Tibial nerve (tissue), 4 donors: ENCODE data around the gene ARID1B.

Source experiments
- EP300 ChIP-seq, 2 donors: sonication (generic); formaldehyde crosslinking; IDR thresholded peaks; one replicate each; pipeline ENCODE4 v1.6.1; 2017; ENCODE audit warnings: antibody characterized with exemption in 2 of 2, mild to moderate bottlenecking in 1 of 2
- POLR2A ChIP-seq, 2 donors: fragments of 450-650 bp; IDR thresholded peaks; one replicate each; pipeline ENCODE4 v1.6.1; 2017; ENCODE audit warnings: antibody characterized with exemption in 2 of 2, mild to moderate bottlenecking in 2 of 2, moderate library complexity in 2 of 2
- TF ChIP-seq, protein P1 (sequence below), 5 experiments: fragments of 200-600 bp in 3 of 5; fragments of 450-650 bp in 2 of 5; sonication (generic) in 3 of 5; IDR thresholded peaks; one replicate each; pipeline ENCODE4 v1.5.1; 2016 to 2019; ENCODE audit warnings: antibody characterized with exemption in 5 of 5, mild to moderate bottlenecking in 3 of 5, moderate library complexity in 2 of 5

DNA sequence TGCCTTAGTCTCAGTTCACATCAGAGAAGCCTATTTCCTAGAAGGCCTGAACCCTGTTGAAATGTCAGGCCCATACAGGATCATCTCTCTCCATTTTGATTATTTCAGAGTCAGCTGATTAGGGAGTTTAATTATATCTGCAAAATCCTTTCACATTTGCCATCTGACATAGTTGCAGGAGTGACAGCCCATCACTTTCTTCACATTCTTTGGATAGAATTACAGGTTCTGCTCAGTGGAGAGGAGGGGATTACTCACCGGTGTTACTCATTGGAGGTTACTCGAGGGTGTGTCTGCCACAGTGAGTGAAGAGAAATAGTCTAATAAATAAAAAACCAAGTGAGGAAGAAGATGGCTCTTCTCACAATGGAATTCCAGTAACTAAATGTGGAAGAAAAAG, 329.3 kb downstream of the ARID1B start:
- TF ChIP-seq, protein P1, sequence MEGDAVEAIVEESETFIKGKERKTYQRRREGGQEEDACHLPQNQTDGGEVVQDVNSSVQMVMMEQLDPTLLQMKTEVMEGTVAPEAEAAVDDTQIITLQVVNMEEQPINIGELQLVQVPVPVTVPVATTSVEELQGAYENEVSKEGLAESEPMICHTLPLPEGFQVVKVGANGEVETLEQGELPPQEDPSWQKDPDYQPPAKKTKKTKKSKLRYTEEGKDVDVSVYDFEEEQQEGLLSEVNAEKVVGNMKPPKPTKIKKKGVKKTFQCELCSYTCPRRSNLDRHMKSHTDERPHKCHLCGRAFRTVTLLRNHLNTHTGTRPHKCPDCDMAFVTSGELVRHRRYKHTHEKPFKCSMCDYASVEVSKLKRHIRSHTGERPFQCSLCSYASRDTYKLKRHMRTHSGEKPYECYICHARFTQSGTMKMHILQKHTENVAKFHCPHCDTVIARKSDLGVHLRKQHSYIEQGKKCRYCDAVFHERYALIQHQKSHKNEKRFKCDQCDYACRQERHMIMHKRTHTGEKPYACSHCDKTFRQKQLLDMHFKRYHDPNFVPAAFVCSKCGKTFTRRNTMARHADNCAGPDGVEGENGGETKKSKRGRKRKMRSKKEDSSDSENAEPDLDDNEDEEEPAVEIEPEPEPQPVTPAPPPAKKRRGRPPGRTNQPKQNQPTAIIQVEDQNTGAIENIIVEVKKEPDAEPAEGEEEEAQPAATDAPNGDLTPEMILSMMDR (IDR thresholded peaks at IDR 0.05): no peak
- TF ChIP-seq POLR2A (IDR thresholded peaks at IDR 0.05) (no peak), EP300 (IDR thresholded peaks at IDR 0.05) (no peak)
